Loucy (cell line): Measurements from ENCODE around the gene AGGF1.

Experiments used
- H2AFZ ChIP-seq: fragments of 200-600 bp; sonication (generic); 2 replicates; pipeline ENCODE4 v1.6.0; 2016; ENCODE audit warnings: antibody characterized with exemption, mild to moderate bottlenecking, low read length, moderate library complexity
- H3F3A ChIP-seq: fragments of 200-600 bp; 2 replicates; pipeline ENCODE4 v1.6.0; 2016; ENCODE audit warnings: antibody characterized with exemption, low read depth, mild to moderate bottlenecking
- H3K27me3 ChIP-seq: fragments of 200-600 bp; sonication (generic); 2 replicates; pipeline ENCODE4 v1.6.1; 2014; ENCODE audit warnings: low read length, mild to moderate bottlenecking; ENCODE audit not compliant: insufficient read depth, poor library complexity, severe bottlenecking
- H3K36me3 ChIP-seq: fragments of 200-600 bp; sonication (generic); 2 replicates; pipeline ENCODE4 v1.6.1; 2016; ENCODE audit warnings: low read length; ENCODE audit not compliant: insufficient read depth
- H3K4me1 ChIP-seq: fragments of 200-600 bp; sonication (generic); 2 replicates; pipeline ENCODE4 v1.5.1; 2014; ENCODE audit warnings: low read length, mild to moderate bottlenecking; ENCODE audit not compliant: insufficient read depth, poor library complexity, severe bottlenecking
- H3K4me2 ChIP-seq: fragments of 200-600 bp; sonication (generic); 2 replicates; pipeline ENCODE4 v1.6.0; 2014; ENCODE audit warnings: antibody characterized with exemption, low read length, low read depth, mild to moderate bottlenecking; ENCODE audit not compliant: poor library complexity, severe bottlenecking
- H3K4me3 ChIP-seq: fragments of 200-600 bp; sonication (generic); 2 replicates; pipeline ENCODE4 v1.5.1; 2014; ENCODE audit warnings: low read length, mild to moderate bottlenecking, mixed read lengths; ENCODE audit not compliant: poor library complexity, severe bottlenecking
- H3K79me2 ChIP-seq: fragments of 200-600 bp; sonication (generic); 2 replicates; pipeline ENCODE4 v1.6.1; 2014; ENCODE audit warnings: low read length; ENCODE audit not compliant: insufficient read depth
- H3K9ac ChIP-seq: fragments of 200-600 bp; sonication (generic); 2 replicates; pipeline ENCODE4 v1.6.0; 2014; ENCODE audit warnings: mild to moderate bottlenecking, low read depth, low read length, moderate library complexity; ENCODE audit not compliant: poor library complexity, severe bottlenecking
- H3K9me2 ChIP-seq: fragments of 200-600 bp; sonication (generic); replicated peaks from 2 replicates; pipeline ENCODE4 v1.6.1; 2016; ENCODE audit warnings: low read depth, low read length, mixed read lengths
- H3K9me3 ChIP-seq: fragments of 200-600 bp; sonication (generic); 2 replicates; pipeline ENCODE4 v1.6.1; 2014; ENCODE audit warnings: mild to moderate bottlenecking, antibody characterized with exemption, low read length, low read depth; ENCODE audit not compliant: insufficient read depth
- H4K20me1 ChIP-seq: fragments of 200-600 bp; sonication (generic); 2 replicates; pipeline ENCODE4 v1.6.0; 2014; ENCODE audit warnings: antibody characterized with exemption, low read length, mild to moderate bottlenecking; ENCODE audit not compliant: insufficient read depth, poor library complexity, severe bottlenecking
- CTCF ChIP-seq: fragments of 200-600 bp; sonication (generic); conservative IDR thresholded peaks from 2 replicates; pipeline ENCODE4 v1.5.1; 2014; ENCODE audit warnings: mild to moderate bottlenecking, antibody characterized with exemption, low read length
- EZH2phosphoT487 ChIP-seq: fragments of 200-600 bp; IDR thresholded peaks from 2 replicates; pipeline ENCODE4 v1.6.1; 2018; ENCODE audit warnings: antibody characterized with exemption, mild to moderate bottlenecking, moderate library complexity, borderline replicate concordance

Gene AGGF1

GRCh38 chr5:77006124-77006523, 24.1 kb upstream of the AGGF1 start:
- Histone ChIP-seq H3K4me2 (no peak overlapping the region), H3K36me3 (no peaks in the 10 kb centered on the region), H3K4me3 (no peak overlapping the region), H3K9me2 (no peaks in the 10 kb centered on the region), H3K9ac (no peak overlapping the region), H3K9me3 (no peaks in the 10 kb centered on the region), H3K27me3 (no peaks in the 10 kb centered on the region), H3K4me1 (no peaks in the 10 kb centered on the region), H4K20me1 (no peaks in the 10 kb centered on the region), H3K79me2 (no peaks in the 10 kb centered on the region), H3F3A (no peaks in the 10 kb centered on the region), H2AFZ (no peak overlapping the region)
- TF ChIP-seq EZH2phosphoT487: no peak
- no peak for TF ChIP-seq CTCF

GRCh38 chr5:77008413-77008812, 21.8 kb upstream of the AGGF1 start:
- H2AFZ ChIP-seq: no peak overlapping the region
- TF ChIP-seq EZH2phosphoT487 (no peak), CTCF (no peak)

GRCh38 chr5:77010243-77010642, 20.0 kb upstream of the AGGF1 start:
- Histone ChIP-seq H3K4me3 (no peak overlapping the region), H3K4me2 (no peak overlapping the region), H3K27me3 (no peaks in the 10 kb centered on the region), H3K36me3 (no peaks in the 10 kb centered on the region), H2AFZ (no peak overlapping the region), H3F3A (no peaks in the 10 kb centered on the region), H4K20me1 (no peaks in the 10 kb centered on the region), H3K79me2 (no peaks in the 10 kb centered on the region), H3K9me3 (no peaks in the 10 kb centered on the region), H3K9ac (no peak overlapping the region), H3K4me1 (peaks cover 3% of the 10 kb centered on the region), H3K9me2 (no peaks in the 10 kb centered on the region)
- TF ChIP-seq CTCF (no peak), EZH2phosphoT487 (no peak)

More at GRCh38 chr5:77008413-77008812, 21.8 kb upstream of the AGGF1 start:
- H3K79me2 ChIP-seq: no peaks in the 10 kb centered on the region
- no peaks in the 10 kb centered on the region for H3K27me3 ChIP-seq
- H3K4me3 ChIP-seq: no peak overlapping the region
- H3K4me2 ChIP-seq: no peak overlapping the region
- H3K9ac ChIP-seq: no peak overlapping the region
- no peaks in the 10 kb centered on the region for H3K9me3 ChIP-seq
- no peaks in the 10 kb centered on the region for H3K9me2 ChIP-seq
- no peaks in the 10 kb centered on the region for H4K20me1 ChIP-seq
- no peaks in the 10 kb centered on the region for H3F3A ChIP-seq
- H3K36me3 ChIP-seq: no peaks in the 10 kb centered on the region
- H3K4me1 ChIP-seq: peaks cover 3% of the 10 kb centered on the region
